Upper lobe of left lung (tissue), 4 donors: Measurements from ENCODE around the gene SEMA4A.

Experiments used
- CTCF ChIP-seq, 6 experiments: fragments of 450-650 bp in 4 of 6; fragments of 200-600 bp in 2 of 6; sonication (generic) in 2 of 6; IDR thresholded peaks; one replicate each; pipeline ENCODE4 v1.5.1; 2016 to 2019; ENCODE audit warnings: antibody characterized with exemption in 6 of 6
- POLR2AphosphoS5 ChIP-seq, 2 donors: sonication (generic); formaldehyde crosslinking; IDR thresholded peaks; one replicate each; pipeline ENCODE4 v1.5.1; 2017; ENCODE audit warnings: antibody characterized with exemption in 2 of 2

- TF ChIP-seq CTCF (IDR thresholded peaks at IDR 0.05) (no peak), POLR2AphosphoS5 (IDR thresholded peaks at IDR 0.05) (no peak)
These were observed 16.4 kb upstream of the SEMA4A start for GRCh38 chr1:156136970-156137483.
